Dedifferentiated amniotic fluid mesenchymal stem cell (primary cell): ENCODE measurements around the gene COPS7B.
A peak's percentile ranks its signal among the peaks of the same experiment; 100 is the strongest.
"Not testable (repeated sequence)": the region's sequence is repeated elsewhere in the genome, so short reads cannot be mapped to it uniquely, and the experiment has no call there.

Experiments used
- DNase-seq: peaks from one replicate; pipeline ENCODE4 v3.0.0-alpha.2; 2016; ENCODE audit errors: extremely low spot score

Gene COPS7B

DNA sequence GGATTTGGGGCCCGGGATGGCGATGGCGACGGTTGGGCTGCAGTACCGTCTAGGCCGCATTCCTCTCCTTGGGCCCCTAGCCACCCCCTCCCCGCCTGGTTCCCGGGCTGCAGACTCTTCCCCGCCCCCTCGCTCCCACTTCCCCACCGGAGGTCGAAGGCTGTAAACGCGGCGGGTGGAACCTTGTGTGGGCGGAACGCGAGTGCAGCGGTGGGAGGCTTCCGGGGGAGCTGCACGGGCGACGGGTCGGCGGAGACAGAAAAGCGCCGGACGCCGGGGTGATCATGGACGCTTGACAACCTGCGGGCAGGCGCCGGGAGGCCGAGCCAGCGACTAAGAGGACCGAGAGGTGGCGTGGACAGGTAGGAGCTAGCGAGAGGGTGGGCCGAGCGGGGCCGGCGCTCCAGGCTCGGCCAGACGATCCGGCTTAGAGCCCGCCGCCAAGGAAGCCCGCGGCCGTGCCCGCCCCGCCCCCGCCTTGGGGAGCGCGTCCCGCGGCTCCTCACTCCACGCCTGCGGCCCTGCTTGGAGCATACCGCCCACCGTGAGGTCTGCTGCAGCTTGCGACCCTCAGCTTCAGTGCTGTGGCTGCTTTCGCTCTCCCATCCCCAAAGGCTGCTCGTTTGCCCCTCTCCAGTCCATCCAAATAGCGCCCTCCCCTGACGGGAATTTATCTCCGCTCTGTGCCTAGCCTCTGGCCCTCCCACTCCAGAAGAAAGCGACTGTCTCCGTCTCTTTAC is at the start of gene COPS7B:
TSS of gene COPS7B (plus strand) at position 269 of the 740 bp plus-strand sequence. CDS start 2,126 bp downstream, outside the sequence.
- DNase-seq: peak; percentile 57

DNA sequence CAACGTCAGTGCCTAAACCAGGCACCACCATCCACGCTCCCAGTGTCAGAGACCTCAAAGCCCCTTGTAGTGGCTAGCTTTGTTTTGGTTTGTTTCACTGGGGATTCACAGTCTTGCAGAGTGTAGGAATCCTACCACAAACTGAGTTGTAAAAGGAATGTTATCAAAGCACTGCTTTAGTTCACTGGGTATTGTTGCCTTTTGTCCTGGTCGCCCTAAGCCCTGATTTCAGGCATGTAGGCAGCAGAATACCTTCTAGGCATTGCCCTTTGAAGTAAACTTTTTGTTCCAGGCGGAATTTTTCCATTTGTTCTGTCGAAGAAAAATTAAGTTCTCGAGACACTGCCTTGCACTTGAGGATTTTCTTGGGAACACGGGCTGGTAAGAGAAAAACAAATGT is 48.5 kb upstream of the COPS7B start:
- DNase-seq: no peak

- DNase-seq: no peak
Observed at GRCh38 chr2:231743376-231744116, 42.7 kb upstream of the COPS7B start.

DNA sequence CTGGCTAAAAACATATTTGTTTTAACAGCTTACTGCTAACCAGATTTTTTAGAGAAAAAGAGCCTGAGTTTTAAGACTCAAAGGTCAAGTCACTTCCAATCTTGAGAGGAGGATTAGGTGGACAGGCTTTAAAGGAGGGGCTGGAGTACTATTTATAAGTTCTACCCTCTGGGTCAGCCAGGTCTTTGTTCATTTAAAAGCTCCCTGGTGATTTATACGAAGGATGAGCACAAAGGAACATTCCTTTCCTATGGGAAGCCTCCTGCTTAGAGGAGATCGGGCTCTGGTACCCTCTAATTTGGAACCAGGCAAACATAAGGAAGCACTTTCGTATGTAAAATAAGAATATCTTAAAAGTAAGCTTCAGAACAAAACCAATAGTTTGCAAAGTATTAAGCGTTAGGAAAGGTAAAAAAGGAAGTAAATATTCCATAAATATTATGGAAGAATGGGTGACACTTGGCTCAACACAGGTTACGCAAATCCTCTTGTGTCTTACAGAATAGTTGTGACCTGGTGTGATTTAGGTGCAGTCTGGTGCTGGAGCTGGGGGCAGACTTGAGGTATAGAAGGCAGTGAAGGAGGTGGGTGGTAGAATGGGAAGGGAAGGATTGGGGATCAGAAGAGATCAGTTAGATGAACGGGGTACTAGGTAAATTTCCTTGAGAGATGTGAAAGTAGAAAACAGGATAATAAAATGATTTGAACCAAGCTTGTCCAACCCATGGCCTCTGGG is 40.8 kb upstream of the COPS7B start:
- DNase-seq: no peak

- DNase-seq: not testable (repeated sequence)
Observed at GRCh38 chr2:231748153-231748896, 37.9 kb upstream of the COPS7B start.

DNA sequence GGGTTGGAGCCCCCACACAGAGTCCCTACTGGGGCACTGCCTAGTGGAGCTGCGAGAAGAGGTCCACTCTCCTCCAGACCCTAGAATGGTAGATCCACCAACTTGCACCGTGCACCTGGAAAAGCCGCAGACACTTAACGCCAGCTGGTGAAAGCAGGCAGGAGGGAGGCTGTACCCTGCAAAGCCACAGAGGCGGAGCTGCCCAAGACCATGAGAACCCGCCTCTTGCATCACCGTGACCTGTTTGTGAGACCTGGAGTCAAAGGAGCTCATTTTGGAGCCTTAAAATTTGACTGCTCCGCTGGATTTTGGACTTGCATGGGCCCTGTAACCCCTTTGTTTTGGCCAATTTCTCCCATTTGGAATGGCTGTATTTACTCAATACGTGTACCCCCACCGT is 37.2 kb upstream of the COPS7B start:
- DNase-seq: not testable (repeated sequence)

- DNase-seq: no peak
Observed at GRCh38 chr2:231751042-231751815, 35.0 kb upstream of the COPS7B start.

DNA sequence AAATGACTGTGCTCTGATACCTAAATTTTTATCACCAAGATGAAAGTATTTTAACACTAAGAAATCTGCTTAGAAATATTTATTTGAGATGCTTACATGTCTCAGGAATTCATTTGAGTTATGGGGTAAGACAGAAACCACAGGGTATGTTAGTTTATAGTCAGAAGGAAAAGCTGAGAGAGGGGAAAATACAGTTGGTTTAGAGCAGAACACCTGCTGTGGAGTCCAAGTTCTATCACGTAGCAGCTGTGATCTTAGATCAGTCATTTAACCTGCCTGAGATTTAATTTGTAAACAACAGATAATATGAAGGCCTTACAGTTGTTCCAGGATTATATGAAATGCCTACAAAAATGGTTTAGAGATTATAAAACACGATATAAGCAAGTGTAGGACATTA is 34.2 kb upstream of the COPS7B start:
- no peak for DNase-seq

DNA sequence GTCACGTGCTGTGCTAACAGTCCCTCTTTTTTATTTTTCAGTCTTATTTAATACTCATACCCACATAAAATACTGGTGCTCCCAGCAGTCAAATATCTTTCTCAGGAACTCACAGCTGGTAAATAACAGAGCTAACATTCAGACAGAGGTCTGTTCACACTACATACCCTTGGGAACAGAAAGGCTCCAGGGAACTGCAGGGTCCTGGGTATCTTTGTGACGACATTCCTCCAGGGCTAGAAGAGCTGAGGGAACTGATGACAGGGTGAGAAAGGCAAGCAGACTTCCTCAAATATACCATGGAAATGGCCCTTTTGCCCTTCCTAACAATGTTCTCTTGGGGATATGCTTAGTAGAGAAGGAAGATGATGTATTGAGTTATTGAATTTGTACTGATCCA is 24.5 kb upstream of the COPS7B start:
- DNase-seq: no peak

DNA sequence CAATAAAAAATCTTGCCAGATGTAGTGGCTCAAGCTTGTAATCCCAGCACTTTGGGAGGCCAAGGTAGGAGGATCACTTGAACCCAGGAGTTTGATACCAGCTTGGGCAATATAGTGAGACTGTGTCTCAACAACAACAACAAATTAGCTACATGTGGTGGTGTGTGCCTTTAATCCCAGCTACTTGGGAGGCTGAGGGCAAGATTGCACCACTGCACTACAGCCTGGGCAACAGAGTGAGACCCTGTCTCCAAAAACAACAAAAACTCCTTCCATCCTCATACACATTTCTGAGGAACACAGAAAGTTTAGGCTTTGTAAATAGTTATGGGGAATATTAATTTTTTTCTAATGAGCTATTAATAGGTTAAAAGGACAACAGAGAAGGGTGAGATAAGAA is 22.1 kb upstream of the COPS7B start:
- no peak for DNase-seq

- DNase-seq: no peak
Observed at GRCh38 chr2:231764760-231765159, 21.5 kb upstream of the COPS7B start.

DNA sequence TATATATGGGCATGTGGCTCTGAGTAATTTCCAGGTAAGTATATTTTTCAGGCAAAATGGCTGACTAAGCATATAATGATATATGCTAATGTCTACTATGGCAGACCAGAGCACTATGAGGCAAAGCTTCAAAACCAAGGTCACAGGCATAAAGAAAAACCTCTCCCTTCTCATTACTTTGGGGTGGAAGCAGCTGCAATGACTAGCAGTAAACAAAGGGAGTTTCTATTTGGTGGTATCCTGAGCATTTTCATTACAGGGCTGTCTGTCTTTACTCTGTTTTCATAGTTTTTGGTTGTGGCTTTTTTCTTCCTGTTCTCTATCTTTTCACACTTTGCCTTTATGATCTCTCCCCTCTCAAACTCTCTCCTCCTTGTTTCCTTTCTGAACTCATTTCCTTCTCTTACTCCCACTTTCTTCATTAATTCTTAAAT is 20.7 kb upstream of the COPS7B start:
- DNase-seq: no peak

DNA sequence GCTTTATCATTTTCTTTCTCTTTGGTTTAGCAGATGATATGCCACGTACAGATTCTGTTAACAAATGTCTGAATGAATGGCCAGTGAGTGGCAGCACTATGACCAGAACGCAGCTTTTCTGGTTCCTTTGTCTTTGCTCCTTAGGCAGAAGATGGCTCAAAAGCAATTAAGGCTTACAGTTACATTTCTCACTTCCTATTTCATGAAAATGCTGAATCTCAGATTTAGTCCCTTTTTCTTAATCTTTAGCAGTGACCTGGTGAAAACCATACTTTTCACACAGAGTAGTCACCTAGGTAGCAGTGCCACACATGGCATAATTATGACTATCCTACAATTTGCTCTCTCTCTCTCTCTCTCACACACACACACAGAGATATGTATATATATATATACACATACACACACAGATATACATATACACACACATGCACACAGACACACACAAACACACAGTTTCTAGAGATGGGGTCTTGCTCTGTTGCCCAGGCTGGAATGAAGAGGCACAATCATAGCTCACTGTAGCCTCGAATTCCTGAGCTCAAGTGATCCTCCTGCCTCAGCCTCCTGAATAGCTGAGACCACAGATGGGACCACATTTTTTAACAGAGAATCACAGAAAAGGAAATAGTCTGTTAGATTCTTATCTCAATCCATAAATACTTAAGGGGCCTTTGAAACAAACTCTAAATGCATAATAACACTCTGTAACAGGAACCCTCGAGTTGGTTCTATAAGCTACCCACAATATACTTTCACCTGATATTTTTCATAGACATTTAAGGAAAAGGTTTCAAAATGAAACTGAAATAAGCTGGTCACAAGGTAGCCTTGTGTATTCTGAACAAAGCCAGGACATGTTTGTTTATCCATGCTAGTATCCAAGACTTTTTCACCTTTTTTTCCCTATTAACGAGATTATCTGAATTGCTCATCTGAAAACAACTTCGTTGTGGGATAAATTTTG is 16.8 kb upstream of the COPS7B start:
- no peak for DNase-seq

DNA sequence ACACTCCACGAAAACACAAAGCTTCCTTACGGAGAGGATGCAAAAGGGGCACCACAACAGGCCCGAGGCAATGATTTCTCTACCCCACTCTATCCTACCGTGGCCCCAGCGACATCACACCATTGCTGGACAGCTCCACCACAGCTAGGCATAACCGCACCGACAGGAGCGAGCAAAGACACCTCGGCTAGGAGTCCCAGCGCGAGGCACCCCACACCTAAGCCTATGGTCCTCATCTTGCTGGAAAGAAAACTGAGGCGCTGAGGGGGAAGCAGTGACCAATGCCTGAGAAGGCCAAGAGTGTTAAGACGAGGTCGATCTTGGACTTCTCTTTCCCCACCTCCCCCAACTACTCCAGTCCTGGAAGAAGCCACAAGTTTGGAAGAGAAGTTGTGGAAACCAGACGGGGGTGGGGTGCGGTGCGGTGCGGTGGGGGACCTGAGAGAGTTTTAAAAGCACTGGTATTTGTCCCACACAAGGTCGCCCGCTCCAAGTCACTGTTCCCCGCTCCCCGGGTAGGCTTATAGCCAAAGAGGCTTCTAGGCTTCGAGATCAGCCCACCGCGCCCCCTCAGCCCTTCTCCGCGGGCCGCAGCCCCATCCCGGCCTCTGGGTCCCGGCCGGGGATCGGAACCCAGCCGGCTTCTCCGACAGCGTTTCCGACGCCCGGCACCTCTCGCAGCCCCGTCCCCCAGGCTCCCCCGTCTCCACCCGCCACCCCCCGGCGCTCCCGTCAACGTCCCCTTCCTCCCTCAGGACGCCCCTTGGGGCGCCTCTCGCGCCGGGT is 5.9 kb upstream of the COPS7B start:
- no peak for DNase-seq

DNA sequence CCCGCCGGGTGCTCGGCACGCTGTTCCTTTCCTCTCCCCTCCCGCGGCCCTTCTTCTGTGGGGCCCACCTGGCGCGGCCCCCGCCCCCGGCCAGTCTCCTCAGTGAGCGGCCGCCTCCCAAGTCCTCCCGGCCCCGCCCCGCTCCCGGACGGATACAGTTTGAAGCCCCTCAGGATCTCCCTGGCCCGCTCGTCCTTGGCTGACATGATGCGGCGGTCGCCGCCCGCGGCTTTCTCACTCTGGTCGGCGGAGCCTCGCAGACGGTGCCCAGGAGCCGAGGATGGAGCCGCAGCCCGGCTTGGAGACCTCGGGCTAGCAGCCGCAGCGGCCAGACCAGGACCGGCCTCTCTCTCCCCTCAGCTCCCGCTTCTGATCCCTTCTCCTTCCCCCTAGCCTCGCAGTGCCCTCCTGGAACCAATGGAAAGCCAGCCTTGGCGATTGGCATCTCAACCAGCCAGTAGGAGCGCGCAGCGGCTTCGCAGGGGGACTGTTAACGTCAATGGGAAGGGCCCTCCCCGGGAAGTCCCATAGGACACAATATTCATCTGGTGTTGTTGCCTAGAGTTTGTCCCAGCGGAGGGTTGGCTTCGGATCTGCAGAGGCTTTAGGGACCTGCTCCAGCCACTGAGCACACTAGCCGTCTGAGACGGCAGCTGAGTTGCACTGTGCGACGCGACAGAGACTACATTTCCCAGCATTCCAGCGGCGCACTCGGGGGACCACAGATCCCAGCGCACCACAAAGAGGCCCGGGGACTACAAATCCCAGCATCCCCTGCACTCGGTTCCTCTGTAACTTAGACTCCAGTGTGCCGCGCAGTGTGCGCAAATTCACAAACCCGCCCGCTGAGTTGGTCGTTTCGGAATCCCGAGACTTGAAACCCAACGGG is 5.1 kb upstream of the COPS7B start, which contains the start of gene PDE6D:
TSS of gene PDE6D (minus strand) at position 374 of the 889 bp plus-strand sequence. CDS start at position 206, 168 bp downstream.
- DNase-seq: peak; percentile 99

DNA sequence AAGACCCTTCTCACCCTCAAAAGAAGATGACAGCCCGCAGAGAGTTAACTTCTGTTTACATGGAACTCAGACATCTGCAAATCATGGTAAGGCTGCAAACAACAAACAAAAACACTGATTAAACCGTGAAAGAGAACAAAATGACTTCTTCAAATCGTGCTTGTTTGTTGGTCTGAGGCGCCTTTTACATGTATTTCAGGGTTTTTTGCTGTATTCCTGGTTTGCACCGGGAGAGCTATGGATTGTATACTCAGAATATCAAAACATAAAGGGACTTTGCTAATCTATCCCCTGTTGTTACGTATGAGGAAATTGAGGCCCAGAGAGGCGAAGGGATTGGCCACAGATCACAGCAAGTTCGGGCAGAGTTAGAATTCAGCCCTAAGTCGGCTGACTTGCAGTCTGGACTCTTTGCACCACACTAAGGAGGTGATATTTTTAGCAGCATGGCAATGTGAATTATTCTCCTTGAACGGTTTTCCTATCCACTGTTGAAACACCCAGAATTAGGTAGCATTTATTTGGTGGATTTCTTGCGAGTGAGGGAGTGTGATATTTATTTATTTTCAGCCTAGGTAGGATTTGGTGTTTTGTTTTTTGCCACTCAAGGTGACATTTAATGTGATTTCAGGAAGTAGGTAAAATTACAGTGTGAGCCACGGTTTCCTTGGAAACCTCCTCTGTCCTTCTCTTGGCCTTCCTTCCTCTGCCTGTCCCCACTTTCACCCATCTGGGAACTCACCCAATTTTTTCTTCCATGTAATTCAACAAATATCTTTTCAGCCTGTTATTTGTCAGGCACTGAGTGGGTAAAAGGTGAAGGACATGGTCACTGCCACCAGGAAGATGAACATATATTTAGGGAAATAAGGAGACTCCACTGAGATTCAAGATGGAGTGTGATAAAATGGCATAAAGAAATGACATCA is 4.2 kb upstream of the COPS7B start:
- peak; percentile 40 for DNase-seq

DNA sequence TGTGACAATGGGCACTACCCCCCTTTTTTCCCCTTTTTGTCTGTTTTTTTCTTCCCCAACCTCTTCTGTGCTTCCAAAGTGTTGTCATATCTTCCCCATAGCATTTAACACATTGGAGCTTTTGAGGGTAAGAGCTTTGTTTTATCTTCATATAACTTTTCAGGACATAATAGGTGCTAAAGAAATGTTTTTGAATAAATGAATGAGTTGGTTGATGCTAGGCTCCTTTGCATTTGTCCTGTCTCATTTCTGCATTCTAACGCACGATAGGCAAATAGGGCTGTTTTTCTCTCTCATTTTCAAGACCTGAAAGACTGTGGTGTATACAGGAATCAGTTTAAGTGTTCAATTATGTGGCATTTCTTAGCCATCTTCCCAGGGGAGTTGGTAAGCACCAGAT is 832 bp upstream of the COPS7B start:
- DNase-seq: no peak
